Measurements from ENCODE around the gene MAEA. TPM values are rescaled to one million over a fixed set of nuclear protein-coding genes. Genes with fewer than 3 reads are reported as not detected.

Gene MAEA
- total and polyA plus RNA-seq, 9 of the 15 experiments (the other 6 are each of a cell fraction or from before 2014, with no cell fraction given): 2.1 to 86.5 (median 45.0) TPM

GRCh38 chr4:1348014-1348513, 58.4 kb downstream of the MAEA start:
- 54% methylated on average over 12 of the region's 12 CpGs for WGBS (ENCODE audit: insufficient coverage, low coverage, missing lambda C conversion rate)
- H3K9me3 ChIP-seq (replicated peaks; ENCODE audit: control insufficient read depth, insufficient read depth, low read depth, low read length): no peaks in the 10 kb centered on the region
- H4K20me1 ChIP-seq (replicated peaks; ENCODE audit: control insufficient read depth, insufficient read depth, low read length): 0 out of 2 replicates have a peak, but pooled peaks cover 6% of the 10 kb centered on the region
- intact Hi-C loops (cut with micrococcal nuclease): no loop called here
- H3K4me2 ChIP-seq (ENCODE audit: insufficient read depth, low read length): peak overlapping the region; percentile 97
- peak in 3 of 4 experiments; percentile 18 to 39 (median 31) for DNase-seq (ENCODE audit: extremely low read depth in 1 of 4, low spot score in 3 of 4)
- in situ Hi-C loops (cut with MboI): no loop called here
- H3K36me3 ChIP-seq (ENCODE audit: control insufficient read depth, insufficient read depth, low read length): peaks cover 23% of the 10 kb centered on the region; the same call in 2 of the 3 replicates
- peak overlapping the region; percentile 95 for H3K4me3 ChIP-seq
- FAIRE-seq: peak; percentile 29
- ChIA-PET CTCF (ENCODE audit: low intra/inter-chr PET ratio) (no interaction called here), POLR2A (interaction anchor here (0.6 to 1.3 kb wide), 3 partner anchors 15 to 370 kb away, joined by 3 read pairs; no protein-coding TSS in a partner anchor)
- peaks cover 10 to 63% of the 10 kb centered on the region in 2 experiments for H3K4me1 ChIP-seq (replicated peaks in 1 of 2; ENCODE audit: control insufficient read depth in 2 of 2, insufficient read depth in 2 of 2, low read length in 2 of 2)
- H3K27me3 ChIP-seq (ENCODE audit: control insufficient read depth in 2 of 2, insufficient read depth in 2 of 2, low read length in 2 of 2): no peaks in the 10 kb centered on the region
- H3K79me2 ChIP-seq (ENCODE audit: control insufficient read depth, insufficient read depth, low read length): peaks cover 27% of the 10 kb centered on the region
- TSS peak; percentile 66 for BruUV-seq (replicated peaks)
- H3K9ac ChIP-seq (ENCODE audit: insufficient read depth in 1 of 2, low read depth in 2 of 2, low read length in 2 of 2): peak overlapping the region; percentile 78 to 94; a peak in 3 of 4 replicates
- ATAC-seq: no peak
- H3K27ac ChIP-seq (ENCODE audit: extremely low read depth, low read depth, low read length): peak overlapping the region; percentile 91
- H2AFZ ChIP-seq (ENCODE audit: low read depth, low read length): 0 out of 2 replicates have a peak overlapping the region, but pooled peaks have one; percentile 81
- peaks cover 4% of the 10 kb centered on the region for H3K9me1 ChIP-seq (ENCODE audit: control insufficient read depth, insufficient read depth, low read length)
- TF ChIP-seq NCOA2 (IDR thresholded peaks at IDR 0.05; ENCODE audit: partially characterized antibody in 2 of 2) (no peak), SIRT6 (IDR thresholded peaks at IDR 0.05; ENCODE audit: low read depth, low read length) (no peak), SAFB (IDR thresholded peaks at IDR 0.05; ENCODE audit: borderline replicate concordance, low read depth, low read length) (no peak), PTRF (tag; IDR thresholded peaks at IDR 0.05) (no peak), STAT6 (CRISPR knock-in tag; IDR thresholded peaks at IDR 0.05) (no peak), CCNT2 (IDR thresholded peaks at IDR 0.05; ENCODE audit: borderline replicate concordance, extremely low read depth, insufficient read length, low read depth, low read length) (no peak), HNRNPK (IDR thresholded peaks at IDR 0.05; ENCODE audit: low read depth, low read length, poor library complexity, severe bottlenecking) (no peak), ZBTB49 (CRISPR knock-in tag; IDR thresholded peaks at IDR 0.05; ENCODE audit: borderline replicate concordance) (no peak), FOXK1 (CRISPR knock-in tag; IDR thresholded peaks at IDR 0.05; ENCODE audit: borderline replicate concordance) (no peak), DMBX1 (CRISPR knock-in tag; IDR thresholded peaks at IDR 0.05; ENCODE audit: borderline replicate concordance) (no peak), ZNF444 (CRISPR knock-in tag; IDR thresholded peaks at IDR 0.05) (no peak), KDM5B (IDR thresholded peaks at IDR 0.05; ENCODE audit: insufficient replicate concordance, low read depth, low read length) (no peak), EP300 (IDR thresholded peaks at IDR 0.05; ENCODE audit: low read length) (no peak), ZNF583 (CRISPR knock-in tag; IDR thresholded peaks at IDR 0.05) (no peak), ZFP36 (IDR thresholded peaks at IDR 0.05; ENCODE audit: low read depth, low read length, partially characterized antibody) (no peak), PTTG1 (tag; IDR thresholded peaks at IDR 0.05; ENCODE audit: low read depth) (no peak), KAT2B (IDR thresholded peaks at IDR 0.05; ENCODE audit: low read depth, low read length) (no peak), MTA3 (IDR thresholded peaks at IDR 0.05; ENCODE audit: borderline replicate concordance) (no peak)
